H1 (cell line): ENCODE results near the gene FOXI1. TPM values are rescaled to one million over a fixed set of nuclear protein-coding genes. Genes with fewer than 3 reads are reported as not detected.

Source experiments
- BACH1 ChIP-seq: IDR thresholded peaks from 2 replicates; pipeline ENCODE4 v1.6.1; 2012; ENCODE audit warnings: low read length, improper control_type of control experiment
- polyA plus RNA-seq, 7 experiments: library from polyadenylated mRNA; depleted of rRNA in 3 of 7; stranded (reverse) in 5 of 7; unstranded in 2 of 7; fragments of >200 nt in 5 of 7; fragments of 200-250 nt in 2 of 7; gene quantifications; 1 replicate in 5 of 7; 2 replicates in 1 of 7; 4 replicates in 1 of 7; pipeline versions ENCODE4 v1.2.1 to v1.2.3, GENCODE V29; 2011 to 2013; ENCODE audit warnings: missing spikeins in 2 of 7, mixed read lengths in 2 of 7
- total RNA-seq: library from RNA; stranded (reverse); fragmentation: NEBNext Ultra II Directional; extraction: Animal tissue kit (Norgen Biotek cat#: 25700); gene quantifications from 2 replicates; pipeline ENCODE4 v1.2.1, GENCODE V29; 2021

Gene FOXI1
- total and polyA plus RNA-seq, 2 of the 8 experiments (the other 6 are each of a cell fraction or from before 2014, with no cell fraction given) = not detected

GRCh38 chr5:170120576-170120975 lies 14.9 kb downstream of the FOXI1 start (continued):
- no peak for TF ChIP-seq BACH1
